Measurements from ENCODE around the gene KIAA2012. TPM values are rescaled to one million over a fixed set of nuclear protein-coding genes. Genes with fewer than 3 reads are reported as not detected.

Gene KIAA2012
- total RNA-seq (2022; extraction: Qiagen RNA extraction; ENCODE audit: low read depth) = not detected in 5 replicates

GRCh38 chr2:202072737-202073401 lies at the start of gene KIAA2012:
Gene KIAA2012, plus strand, starts transcription at chr2:202073255. Its CDS starts 373 bp downstream, at chr2:202073628.

GRCh38 chr2:202033317-202034248 lies 39.5 kb upstream of the KIAA2012 start, which contains the start of gene FZD7:
Gene FZD7, plus strand, starts transcription at chr2:202033855. Its CDS starts 793 bp downstream, at chr2:202034648.

GRCh38 chr2:202238234-202239197 lies 165.5 kb downstream of the KIAA2012 start, which contains the start of gene SUMO1:
Gene SUMO1, minus strand, starts transcription at chr2:202238597. Its CDS starts 146 bp downstream, at chr2:202238451.

Other genes with a start within 250 kb of the KIAA2012 start
- gene FZD7, start 39.4 kb upstream of the KIAA2012 start, total RNA-seq (2022; extraction: Qiagen RNA extraction; ENCODE audit: low read depth) = 4.9 to 7.8 TPM (median 7.3 TPM) in 5 replicates
- 92.4 to 193 TPM (median 147 TPM) in 5 replicates for gene SUMO1, start 165.3 kb downstream of the KIAA2012 start, total RNA-seq (2022; extraction: Qiagen RNA extraction; ENCODE audit: low read depth)
- 112 to 153 TPM (median 124 TPM) in 5 replicates for gene NOP58, start 192.5 kb downstream of the KIAA2012 start, total RNA-seq (2022; extraction: Qiagen RNA extraction; ENCODE audit: low read depth)